Stomach (tissue), 4 donors: ENCODE data around the gene ITGA1.

Experiments used
- CTCF ChIP-seq, 7 experiments: fragments of 450-650 bp in 4 of 7; fragments of 200-600 bp in 3 of 7; sonication (generic) in 3 of 7; IDR thresholded peaks; one replicate each; pipeline ENCODE4 v1.5.1; 2016 to 2019; ENCODE audit warnings: antibody characterized with exemption in 7 of 7, control low read depth in 2 of 7, mild to moderate bottlenecking in 1 of 7
- POLR2AphosphoS5 ChIP-seq, 3 donors: sonication (generic); formaldehyde crosslinking; IDR thresholded peaks; one replicate each; pipeline ENCODE4 v1.6.1; 2016; ENCODE audit warnings: antibody characterized with exemption in 3 of 3

DNA sequence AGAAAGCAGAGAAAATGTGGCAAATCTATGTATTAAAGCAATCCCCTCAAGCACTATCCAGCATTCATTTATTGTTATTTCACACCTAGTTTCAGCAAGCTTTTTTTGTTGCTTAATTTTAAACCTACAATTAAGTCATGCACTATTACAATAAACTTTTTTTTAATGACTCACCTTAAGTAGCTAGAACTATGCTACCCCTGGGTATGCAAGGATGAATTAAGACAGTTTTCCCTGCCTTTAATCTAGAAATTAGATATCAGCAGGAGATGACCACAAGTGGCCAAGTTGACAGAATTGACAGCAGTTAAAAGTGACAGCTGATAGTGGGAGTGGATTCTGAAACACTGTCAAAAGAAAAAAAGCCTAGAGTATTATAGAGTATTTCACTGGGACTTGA lies 20.0 kb downstream of the ITGA1 start:
- TF ChIP-seq CTCF (IDR thresholded peaks at IDR 0.05) (no peak), POLR2AphosphoS5 (IDR thresholded peaks at IDR 0.05) (no peak)
